Lung (tissue), 12 donors: ENCODE measurements around the gene IGLON5. TPM values are rescaled to one million over a fixed set of nuclear protein-coding genes. Genes with fewer than 3 reads are reported as not detected.
A peak's percentile ranks its signal among the peaks of the same experiment; 100 is the strongest.

Experiments used
- ATAC-seq: fragments of 200-7000 bp; cut with Tn5 transposase; one replicate; pipeline ENCODE4 v1.9.1; 2020; ENCODE audit warnings: moderate number of reproducible peaks; ENCODE audit not compliant: insufficient read depth, low FRiP score
- DNase-seq, 3 donors: peaks; one replicate each; pipeline ENCODE4 v3.0.0-alpha.2; 2013 to 2017
- H3K27ac ChIP-seq, 2 donors: one replicate each; pipeline ENCODE4 v1.5.1; 2013; ENCODE audit warnings: mild to moderate bottlenecking in 2 of 2, moderate library complexity in 2 of 2, control low read depth in 1 of 2, inconsistent platforms in 1 of 2, low read depth in 1 of 2, low read length in 1 of 2
- H3K27me3 ChIP-seq, 3 donors: one replicate each; pipeline ENCODE4 v1.5.1; 2013; ENCODE audit warnings: low read length in 2 of 3; ENCODE audit not compliant: control insufficient read depth in 3 of 3, insufficient read depth in 3 of 3
- H3K36me3 ChIP-seq, 4 donors: one replicate each; pipeline ENCODE4 v1.5.1; 2013; ENCODE audit warnings: low read length in 4 of 4, mild to moderate bottlenecking in 1 of 4, moderate library complexity in 1 of 4; ENCODE audit not compliant: control insufficient read depth in 4 of 4, insufficient read depth in 4 of 4
- H3K4me1 ChIP-seq, 5 donors: one replicate each; pipeline ENCODE4 v1.5.1; 2013; ENCODE audit warnings: low read length in 5 of 5, mild to moderate bottlenecking in 2 of 5, moderate library complexity in 1 of 5; ENCODE audit not compliant: control insufficient read depth in 5 of 5, insufficient read depth in 5 of 5
- H3K4me3 ChIP-seq: one replicate; pipeline ENCODE4 v1.5.1; 2013; ENCODE audit warnings: mild to moderate bottlenecking, control low read depth, moderate library complexity
- H3K9ac ChIP-seq, 2 donors: one replicate each; pipeline ENCODE4 v1.5.1; 2013; ENCODE audit warnings: low read length in 2 of 2, control low read depth in 1 of 2; ENCODE audit not compliant: insufficient read depth in 1 of 2
- H3K9me3 ChIP-seq, 4 donors: one replicate each; pipeline ENCODE4 v1.5.1; 2013; ENCODE audit warnings: low read length in 3 of 4, mild to moderate bottlenecking in 1 of 4, moderate library complexity in 1 of 4; ENCODE audit not compliant: control insufficient read depth in 4 of 4, insufficient read depth in 3 of 4
- WGBS, 2 donors: extraction: QIAGEN DNeasy Blood & Tissue Kit; methylation state at CpG; one replicate each; pipeline ENCODE4 v1.1.7; 2013; 5-methylcytosine and 5-hydroxymethylcytosine counted together
- polyA plus RNA-seq, 2 donors: library from polyadenylated mRNA; stranded (reverse); fragments of 200-250 nt; gene quantifications; one replicate each; pipeline ENCODE4 v1.2.1, GENCODE V29; 2013
- total RNA-seq, 2 donors: library from RNA; depleted of rRNA in 1 of 2; stranded (reverse); fragments of >200 nt in 1 of 2; gene quantifications; one replicate each; pipeline ENCODE4 v1.2.1, GENCODE V29; 2014 to 2021
- TF ChIP-seq, protein P1 (sequence below): IDR thresholded peaks from 2 replicates; pipeline ENCODE4 v1.5.1; 2012; ENCODE audit warnings: mild to moderate bottlenecking; ENCODE audit errors: control extremely low read depth, extremely low read depth
- donor health status: control.
- donor health status: control.
- donor health status: Bipolar disorder and iron deficiency.
- donor health status: healthy.
- donor health status: DM: yes; HTN: yes; CAD: no.

IGLON5 gene
- total and polyA plus RNA-seq, 4 donors: 0.09 to 0.43 (median 0.18) TPM; not detected in 1

DNA sequence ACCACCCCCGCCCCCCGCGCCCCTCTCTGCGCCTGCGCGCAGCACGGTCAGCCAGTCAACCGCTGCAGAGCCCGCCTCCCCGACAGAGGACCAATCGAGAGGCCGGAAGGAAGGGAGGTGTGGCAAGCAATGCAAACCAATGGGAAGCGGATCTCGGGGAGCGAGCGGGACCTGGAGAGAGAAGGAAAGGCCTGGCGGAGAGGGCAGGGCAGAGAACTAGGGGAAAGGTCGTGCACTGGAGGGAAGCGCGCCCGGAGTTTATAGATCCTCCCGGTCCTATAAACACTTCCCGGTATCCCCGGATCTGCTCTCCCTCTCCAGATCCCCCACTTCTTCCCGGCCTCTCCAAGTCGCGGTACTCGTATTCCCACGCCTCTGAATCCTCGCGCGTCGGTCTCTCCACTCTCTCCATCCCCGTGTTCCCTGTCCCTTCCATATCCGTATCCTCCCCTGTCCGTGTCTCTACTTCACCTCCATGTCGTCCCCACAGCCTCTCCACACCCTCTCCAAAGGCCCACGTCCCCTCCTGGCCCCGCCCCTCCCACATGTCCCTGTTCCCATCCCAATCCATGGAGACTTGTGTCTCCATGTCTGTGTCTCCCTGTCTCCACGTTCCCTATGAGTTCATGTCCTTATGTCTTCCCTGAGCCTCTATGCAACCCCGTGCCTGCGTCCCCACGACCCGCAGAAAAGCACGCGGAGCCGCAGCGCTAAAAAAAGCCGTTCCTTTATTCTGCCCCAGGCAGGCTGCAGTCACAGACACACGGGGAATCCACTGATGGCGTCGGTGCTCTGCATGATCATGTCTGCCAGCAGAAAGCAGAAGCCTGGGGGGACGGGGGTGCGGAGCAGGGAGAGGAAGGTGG is 55.2 kb downstream of the IGLON5 start:
- Histone ChIP-seq H3K9ac (peak overlapping the region; percentile 71 to 87), H3K4me1 (peaks cover 0 to 23% (median 2%) of the 10 kb centered on the region in 5 donors), H3K9me3 (no peaks in the 10 kb centered on the region), H3K27ac (peak overlapping the region; percentile 87 to 92), H3K27me3 (no peaks in the 10 kb centered on the region), H3K4me3 (peak overlapping the region; percentile 82), H3K36me3 (no peaks in the 10 kb centered on the region)
- ATAC-seq (peak; percentile 71), DNase-seq (peak; percentile 99)
- WGBS, 2 donors: 0 to 1% methylated on average over 54 of the region's 54 CpGs
- TF ChIP-seq, protein P1, sequence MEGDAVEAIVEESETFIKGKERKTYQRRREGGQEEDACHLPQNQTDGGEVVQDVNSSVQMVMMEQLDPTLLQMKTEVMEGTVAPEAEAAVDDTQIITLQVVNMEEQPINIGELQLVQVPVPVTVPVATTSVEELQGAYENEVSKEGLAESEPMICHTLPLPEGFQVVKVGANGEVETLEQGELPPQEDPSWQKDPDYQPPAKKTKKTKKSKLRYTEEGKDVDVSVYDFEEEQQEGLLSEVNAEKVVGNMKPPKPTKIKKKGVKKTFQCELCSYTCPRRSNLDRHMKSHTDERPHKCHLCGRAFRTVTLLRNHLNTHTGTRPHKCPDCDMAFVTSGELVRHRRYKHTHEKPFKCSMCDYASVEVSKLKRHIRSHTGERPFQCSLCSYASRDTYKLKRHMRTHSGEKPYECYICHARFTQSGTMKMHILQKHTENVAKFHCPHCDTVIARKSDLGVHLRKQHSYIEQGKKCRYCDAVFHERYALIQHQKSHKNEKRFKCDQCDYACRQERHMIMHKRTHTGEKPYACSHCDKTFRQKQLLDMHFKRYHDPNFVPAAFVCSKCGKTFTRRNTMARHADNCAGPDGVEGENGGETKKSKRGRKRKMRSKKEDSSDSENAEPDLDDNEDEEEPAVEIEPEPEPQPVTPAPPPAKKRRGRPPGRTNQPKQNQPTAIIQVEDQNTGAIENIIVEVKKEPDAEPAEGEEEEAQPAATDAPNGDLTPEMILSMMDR: no peak

DNA sequence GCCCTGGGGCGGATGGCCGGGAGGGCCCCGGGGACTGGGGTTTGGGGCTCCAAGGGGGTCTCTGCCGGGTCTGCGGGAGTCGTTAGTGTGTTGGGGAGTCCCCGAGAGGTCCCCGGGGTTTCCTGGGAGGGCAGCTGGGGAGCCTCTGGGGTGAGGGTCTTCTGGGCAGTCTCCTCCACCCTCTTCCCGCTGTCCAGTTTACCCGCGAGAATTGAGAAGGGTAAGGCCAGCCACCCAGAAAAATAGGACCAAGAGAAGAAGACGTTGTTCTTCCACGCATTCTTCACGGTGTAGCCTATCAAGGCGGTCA is 55.8 kb downstream of the IGLON5 start:
- WGBS, 2 donors: 0% methylated on average over 15 of the region's 15 CpGs
- peak overlapping the region; percentile 44 to 88 for H3K9ac ChIP-seq
- ATAC-seq: no peak
- no peak for DNase-seq
- H3K4me1 ChIP-seq: peaks cover 0 to 23% (median 2%) of the 10 kb centered on the region in 5 donors
- H3K9me3 ChIP-seq: no peaks in the 10 kb centered on the region
- no peaks in the 10 kb centered on the region for H3K27me3 ChIP-seq
- H3K36me3 ChIP-seq: no peaks in the 10 kb centered on the region
- peak overlapping the region; percentile 63 for H3K4me3 ChIP-seq
- H3K27ac ChIP-seq: peak overlapping the region; percentile 87 to 92
- TF ChIP-seq, protein P1: no peak

DNA sequence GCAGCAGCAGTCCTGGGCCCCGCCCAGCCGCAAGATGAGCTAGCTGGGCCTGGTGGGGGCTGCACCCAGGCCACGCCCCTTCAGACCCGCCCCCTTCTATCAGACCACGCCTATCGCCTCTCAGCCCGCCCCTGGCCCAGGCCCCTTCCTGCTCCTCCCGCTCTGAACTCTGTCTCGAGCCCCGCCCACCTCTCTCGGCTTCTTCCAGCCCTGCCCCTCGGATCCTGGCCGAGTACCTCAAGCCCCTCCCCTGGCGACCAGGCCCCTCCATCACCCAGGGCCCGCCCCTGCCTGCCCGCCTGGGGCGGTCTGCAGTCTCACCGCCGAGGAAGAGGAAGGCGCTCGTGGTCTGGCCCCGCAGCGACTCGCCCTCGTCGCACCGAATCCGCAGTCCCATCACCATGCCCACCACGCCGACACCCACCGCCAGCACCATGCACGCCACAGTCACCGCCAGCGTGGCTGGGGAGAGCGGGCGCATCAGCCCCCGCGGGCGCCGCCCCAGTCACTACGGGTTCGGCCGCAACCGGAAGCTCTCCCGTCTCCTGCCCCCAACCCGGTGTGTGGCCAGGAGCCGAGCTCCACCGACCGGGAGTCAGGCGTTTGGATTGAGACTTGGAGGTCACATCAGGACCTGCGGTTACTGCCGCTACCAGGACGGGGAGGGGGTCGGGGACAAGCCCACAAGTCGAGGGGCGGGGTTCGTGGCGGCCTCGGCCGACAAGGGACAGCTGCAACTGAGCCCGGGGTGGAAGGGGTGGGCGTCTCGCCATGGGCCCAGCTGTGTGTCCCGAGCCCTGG is 56.3 kb downstream of the IGLON5 start:
- peak overlapping the region in 1 of 2 donors; percentile 88 for H3K9ac ChIP-seq
- ATAC-seq (peak; percentile 96), DNase-seq (peak; percentile 99 to 100 (median 100))
- peak overlapping the region; percentile 75 for H3K4me3 ChIP-seq
- no peaks in the 10 kb centered on the region for H3K36me3 ChIP-seq
- no peaks in the 10 kb centered on the region for H3K9me3 ChIP-seq
- no peaks in the 10 kb centered on the region for H3K27me3 ChIP-seq
- 1% methylated on average over 63 to 64 of the region's 64 CpGs for WGBS, 2 donors
- peaks cover 0 to 23% (median 2%) of the 10 kb centered on the region in 5 donors for H3K4me1 ChIP-seq
- TF ChIP-seq, protein P1: no peak
- peak overlapping the region; percentile 75 to 92 for H3K27ac ChIP-seq
